HEK293 (cell line): ENCODE results near the gene HPRT1.

Experiments
- CTCF ChIP-seq: fragments of 450-650 bp; formaldehyde crosslinking; IDR thresholded peaks from 2 replicates; pipeline ENCODE4 v1.5.1; 2016; ENCODE audit warnings: missing biosample characterization, missing genetic modification characterization
- PBX3 ChIP-seq: sonication (generic); formaldehyde crosslinking; IDR thresholded peaks from 2 replicates; pipeline ENCODE4 v1.8.1; 2022; ENCODE audit warnings: mild to moderate bottlenecking, moderate library complexity, missing genetic modification reagents
- REST ChIP-seq: fragments of 450-650 bp; formaldehyde crosslinking; IDR thresholded peaks from 2 replicates; pipeline ENCODE4 v1.5.1; 2016; ENCODE audit warnings: missing biosample characterization, missing genetic modification characterization
- ZNF169 ChIP-seq: fragments of 450-650 bp; formaldehyde crosslinking; IDR thresholded peaks from 2 replicates; pipeline ENCODE4 v1.5.1; 2016; ENCODE audit warnings: missing biosample characterization, missing genetic modification characterization
- ZNF19 ChIP-seq: fragments of 450-650 bp; formaldehyde crosslinking; IDR thresholded peaks from 2 replicates; pipeline ENCODE4; 2016; ENCODE audit warnings: missing biosample characterization, missing genetic modification characterization, low read depth
- ZNF23 ChIP-seq: fragments of 450-650 bp; formaldehyde crosslinking; IDR thresholded peaks from 2 replicates; pipeline ENCODE4 v1.5.1; 2016; ENCODE audit warnings: missing biosample characterization, missing genetic modification characterization, borderline replicate concordance
- ZNF24 ChIP-seq: fragments of 450-650 bp; formaldehyde crosslinking; IDR thresholded peaks from 2 replicates; pipeline ENCODE4 v1.5.1; 2016; ENCODE audit warnings: missing biosample characterization, missing genetic modification characterization
- ZNF248 ChIP-seq: fragments of 450-650 bp; formaldehyde crosslinking; IDR thresholded peaks from 2 replicates; pipeline ENCODE4 v1.5.1; 2017; ENCODE audit warnings: missing biosample characterization, missing genetic modification characterization
- ZNF274 ChIP-seq, 2 experiments: fragments of 200-500 bp in 1 of 2; fragments of 450-650 bp in 1 of 2; sonication (Bioruptor generic) in 1 of 2; formaldehyde crosslinking in 1 of 2; IDR thresholded peaks; 2 replicates each; pipeline versions ENCODE4 v1.5.1 to v1.6.1; 2014 to 2016; ENCODE audit warnings: borderline replicate concordance in 1 of 2, inconsistent platforms in 1 of 2, low read length in 1 of 2, missing biosample characterization in 1 of 2, missing genetic modification characterization in 1 of 2
- ZNF473 ChIP-seq: fragments of 450-650 bp; formaldehyde crosslinking; IDR thresholded peaks from 2 replicates; pipeline ENCODE4 v1.5.1; 2017; ENCODE audit warnings: missing biosample characterization, missing genetic modification characterization
- ZNF629 ChIP-seq: fragments of 450-650 bp; formaldehyde crosslinking; IDR thresholded peaks from 2 replicates; pipeline ENCODE4 v1.5.1; 2017; ENCODE audit warnings: missing biosample characterization, missing genetic modification characterization

- TF ChIP-seq ZNF248 (tag by site-specific recombination) (no peak), ZNF169 (tag by site-specific recombination) (no peak), ZNF23 (tag by site-specific recombination) (no peak), CTCF (tag by site-specific recombination) (peak; percentile 52; the same call in 1 of the 2 replicates), ZNF24 (no peak), ZNF274 (IDR thresholded peaks at IDR 0.05; ENCODE audit: low read length) (no peak), ZNF274 (tag by site-specific recombination; IDR thresholded peaks at IDR 0.05; ENCODE audit: borderline replicate concordance) (no peak), ZNF473 (tag by site-specific recombination) (no peak), REST (tag by site-specific recombination) (no peak), ZNF629 (tag by site-specific recombination) (no peak), ZNF19 (tag by site-specific recombination) (no peak), PBX3 (CRISPR knock-in tag) (no peak)
These were observed 24.1 kb downstream of the HPRT1 start for GRCh38 chrX:134484039-134484438.
